Right renal cortex interstitium (tissue), 3 donors: ENCODE measurements around the gene TGFBR3L. TPM values are rescaled to one million over a fixed set of nuclear protein-coding genes. Genes with fewer than 3 reads are reported as not detected.
"Not testable (repeated sequence)": the region's sequence is repeated elsewhere in the genome, so short reads cannot be mapped to it uniquely, and the experiment has no call there.

Experiments used
- DNase-seq, 3 donors: peaks; one replicate each; pipeline ENCODE4 v3.0.0-alpha.2; 2013; ENCODE audit warnings: low read depth in 3 of 3, low spot score in 2 of 3
- polyA plus RNA-seq, 3 donors: library from polyadenylated mRNA; unstranded; fragments of 120-200 nt; gene quantifications; one replicate each; pipeline ENCODE4 v1.2.1, GENCODE V29; 2013; ENCODE audit not compliant: insufficient read length in 3 of 3

The TGFBR3L gene
- polyA plus RNA-seq, 3 donors, result 0.12 to 0.45 (median 0.32) TPM

- no peak for DNase-seq
Measured at GRCh38 chr19:7879111-7879807, 35.4 kb upstream of the TGFBR3L start.

GRCh38 chr19:7879836-7880235 is 34.8 kb upstream of the TGFBR3L start:
- no peak for DNase-seq

- no peak for DNase-seq
Measured at GRCh38 chr19:7881910-7882309, 32.7 kb upstream of the TGFBR3L start.

- no peak for DNase-seq
Measured at GRCh38 chr19:7883105-7883504, 31.5 kb upstream of the TGFBR3L start.

- no peak for DNase-seq
Measured at GRCh38 chr19:7883796-7884570, 30.6 kb upstream of the TGFBR3L start.

- DNase-seq, result no peak
Measured at GRCh38 chr19:7885818-7886217, 28.8 kb upstream of the TGFBR3L start.

GRCh38 chr19:7887408-7888144 is 27.1 kb upstream of the TGFBR3L start:
- no peak for DNase-seq

- no peak for DNase-seq
Measured at GRCh38 chr19:7888145-7888825, 26.3 kb upstream of the TGFBR3L start, which contains the start of gene LRRC8E. Gene LRRC8E, plus strand, starts transcription at chr19:7888510. Its CDS starts 7,094 bp downstream, at chr19:7895604.

- DNase-seq, result no peak
Measured at GRCh38 chr19:7888826-7889217, 25.8 kb upstream of the TGFBR3L start.

GRCh38 chr19:7893362-7894101 is 21.1 kb upstream of the TGFBR3L start:
- DNase-seq, result not testable (repeated sequence)

GRCh38 chr19:7894612-7895309 is 19.9 kb upstream of the TGFBR3L start:
- no peak for DNase-seq

GRCh38 chr19:7895565-7895964 is 19.1 kb upstream of the TGFBR3L start:
- no peak for DNase-seq

- no peak for DNase-seq
Measured at GRCh38 chr19:7897292-7897691, 17.3 kb upstream of the TGFBR3L start.

GRCh38 chr19:7898967-7899366 is 15.7 kb upstream of the TGFBR3L start:
- DNase-seq, result no peak

- DNase-seq, result no peak
Measured at GRCh38 chr19:7899751-7900378, 14.8 kb upstream of the TGFBR3L start.

- DNase-seq, result no peak
Measured at GRCh38 chr19:7900401-7900870, 14.2 kb upstream of the TGFBR3L start.

- DNase-seq, result no peak
Measured at GRCh38 chr19:7900931-7901330, 13.7 kb upstream of the TGFBR3L start.

GRCh38 chr19:7901337-7901736 is 13.3 kb upstream of the TGFBR3L start:
- no peak for DNase-seq

GRCh38 chr19:7902796-7903243 is 11.8 kb upstream of the TGFBR3L start:
- DNase-seq, result no peak
